K562 (cell line): ENCODE measurements around the gene ZNF441. TPM values are rescaled to one million over a fixed set of nuclear protein-coding genes. Genes with fewer than 3 reads are reported as not detected.

Experiments
- CXXC5 ChIP-seq: fragments of 250-450 bp; sonication (Bioruptor Pico); IDR thresholded peaks from 2 replicates; pipeline ENCODE4 v1.8.0; 2022; ENCODE audit warnings: inconsistent platforms, mild to moderate bottlenecking, moderate library complexity
- FOS ChIP-seq: IDR thresholded peaks from 3 replicates; pipeline ENCODE4 v1.6.1; 2011; ENCODE audit not compliant: insufficient read length; ENCODE audit errors: extremely low read depth
- FOXK1 ChIP-seq: sonication (generic); formaldehyde crosslinking; IDR thresholded peaks from 2 replicates; pipeline ENCODE4 v1.8.0; 2022; ENCODE audit warnings: missing genetic modification reagents, mild to moderate bottlenecking, borderline replicate concordance
- HDAC1 ChIP-seq, 2 experiments: fragments of 450-650 bp; IDR thresholded peaks; 2 replicates each; pipeline ENCODE4 v1.6.1; 2016 to 2017; ENCODE audit warnings: inconsistent platforms in 1 of 2, mild to moderate bottlenecking in 1 of 2, moderate library complexity in 1 of 2
- HLTF ChIP-seq: fragments of 450-650 bp; IDR thresholded peaks from 2 replicates; pipeline ENCODE4 v1.6.1; 2016
- KHSRP ChIP-seq: fragments of 450-650 bp; IDR thresholded peaks from 2 replicates; pipeline ENCODE4 v1.6.1; 2017
- MAZ ChIP-seq, 2 experiments: fragments of 450-650 bp in 1 of 2; sonication (generic) in 1 of 2; formaldehyde crosslinking; IDR thresholded peaks in 1 of 2; conservative IDR thresholded peaks in 1 of 2; 2 replicates each; pipeline versions ENCODE4 v1.4.0 to v1.5.0; 2020; ENCODE audit warnings: mild to moderate bottlenecking in 1 of 2, missing genetic modification reagents in 1 of 2
- MITF ChIP-seq: IDR thresholded peaks from 2 replicates; pipeline ENCODE4 v1.6.1; 2014; ENCODE audit warnings: antibody characterized with exemption
- NCOA2 ChIP-seq, 2 experiments: fragments of 450-650 bp; IDR thresholded peaks; 2 replicates each; pipeline ENCODE4 v1.6.1; 2018; ENCODE audit warnings: mild to moderate bottlenecking in 2 of 2, moderate library complexity in 1 of 2; ENCODE audit not compliant: partially characterized antibody in 2 of 2
- NONO ChIP-seq, 2 experiments: fragments of 200-400 bp in 1 of 2; fragments of 450-650 bp in 1 of 2; formaldehyde crosslinking in 1 of 2; IDR thresholded peaks; 2 replicates each; pipeline ENCODE4 v1.6.1; 2017; ENCODE audit warnings: low read depth in 2 of 2, mild to moderate bottlenecking in 2 of 2, moderate library complexity in 2 of 2, low read length in 1 of 2
- RBM39 ChIP-seq: fragments of 200-400 bp; formaldehyde crosslinking; optimal IDR thresholded peaks from 2 replicates; pipeline ENCODE3; 2018; ENCODE audit warnings: low read depth, low read length
- RHOXF2B ChIP-seq: fragments of 250-450 bp; sonication (Bioruptor Pico); conservative IDR thresholded peaks from 2 replicates; pipeline ENCODE4 v1.5.1; 2021
- SMAD4 ChIP-seq: fragments of 250-450 bp; sonication (Bioruptor Pico); conservative IDR thresholded peaks from 2 replicates; pipeline ENCODE4 v1.8.0; 2021; ENCODE audit warnings: inconsistent platforms, mild to moderate bottlenecking, moderate library complexity
- SMARCA5 ChIP-seq: fragments of 450-650 bp; IDR thresholded peaks from 2 replicates; pipeline ENCODE4 v1.6.1; 2016
- SRSF7 ChIP-seq: fragments of 200-400 bp; formaldehyde crosslinking; optimal IDR thresholded peaks from 2 replicates; pipeline ENCODE3; 2017; ENCODE audit warnings: mild to moderate bottlenecking, low read depth, low read length
- TAL1 ChIP-seq: fragments of 450-650 bp; IDR thresholded peaks from 2 replicates; pipeline ENCODE4 v1.6.1; 2016; ENCODE audit warnings: mild to moderate bottlenecking
- YBX1 ChIP-seq: fragments of 450-650 bp; IDR thresholded peaks from 2 replicates; pipeline ENCODE4 v1.7.1; 2016; ENCODE audit warnings: mild to moderate bottlenecking
- ZNF316 ChIP-seq: fragments of 450-650 bp; IDR thresholded peaks from 2 replicates; pipeline ENCODE4 v1.6.1; 2016
- ZNF431 ChIP-seq: sonication (generic); formaldehyde crosslinking; IDR thresholded peaks from 2 replicates; pipeline ENCODE4 v1.8.0; 2022; ENCODE audit warnings: mild to moderate bottlenecking, missing genetic modification reagents
- ZNF57 ChIP-seq: fragments of 450-650 bp; formaldehyde crosslinking; IDR thresholded peaks from 2 replicates; pipeline ENCODE4 v1.4.0; 2020; ENCODE audit warnings: mild to moderate bottlenecking, moderate library complexity
- polyA plus RNA-seq, 8 experiments: library from polyadenylated mRNA; depleted of rRNA in 4 of 8; stranded (reverse) in 5 of 8; unstranded in 3 of 8; fragments of >200 nt; fragmentation: Nextera tagmentation in 2 of 8; fragmentation: Illumina TruSeq in 1 of 8; extraction: Ambion mirVana in 2 of 8; extraction: Trizol in 1 of 8; gene quantifications; 2 replicates each; pipeline versions ENCODE4 v1.2.1 to v1.2.3, GENCODE V29; 2011 to 2014; ENCODE audit warnings: inconsistent platforms in 1 of 8, missing spikeins in 1 of 8
- total RNA-seq, 7 experiments: library from RNA; depleted of rRNA in 6 of 7; stranded (reverse); fragments of >200 nt in 6 of 7; fragmentation: Illumina TruSeq in 2 of 7; extraction: Trizol in 2 of 7; gene quantifications; 2 replicates each; pipeline versions ENCODE4 v1.2.1 to v1.2.3, GENCODE V29; 2011 to 2021; ENCODE audit warnings: low replicate concordance in 1 of 7
- TF ChIP-seq, protein P1 (sequence below): fragments of 250-450 bp; sonication (Bioruptor Pico); IDR thresholded peaks from 2 replicates; pipeline ENCODE4 v1.8.0; 2022; ENCODE audit warnings: moderate library complexity, mild to moderate bottlenecking, inconsistent platforms
- TF ChIP-seq, protein P2 (sequence below): sonication (generic); formaldehyde crosslinking; IDR thresholded peaks from 2 replicates; pipeline ENCODE4 v1.8.0; 2022; ENCODE audit warnings: mild to moderate bottlenecking, missing genetic modification reagents
- TF ChIP-seq, protein P3 (sequence below): sonication (generic); formaldehyde crosslinking; IDR thresholded peaks from 2 replicates; pipeline ENCODE4 v1.8.1; 2023; ENCODE audit warnings: mild to moderate bottlenecking, missing genetic modification reagents, moderate library complexity

Gene ZNF441
- total and polyA plus RNA-seq, 9 of the 15 experiments (the other 6 are each of a cell fraction or from before 2014, with no cell fraction given): 1.9 to 14.0 (median 7.8) TPM

DNA sequence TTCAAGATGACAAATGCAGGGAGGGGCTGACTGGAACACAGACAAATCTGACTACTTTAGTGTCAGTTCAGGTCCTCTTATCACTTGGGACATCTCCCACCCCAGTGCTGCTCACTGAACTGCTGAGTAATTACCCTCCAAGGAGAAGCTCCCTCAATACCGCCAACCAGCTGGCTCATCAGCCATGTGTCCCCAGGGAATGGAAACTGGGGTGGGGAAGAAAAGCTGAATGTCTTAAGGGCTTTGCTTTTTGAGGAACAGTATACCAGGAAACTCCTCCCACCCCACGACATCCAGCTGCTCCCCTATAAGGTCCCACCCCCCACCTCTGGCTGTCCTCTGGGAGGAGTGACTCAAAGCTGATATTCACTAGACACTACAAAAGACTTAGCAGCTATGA is 30.1 kb upstream of the ZNF441 start (continued):
- no peak for TF ChIP-seq SRSF7
- no peak for TF ChIP-seq HLTF
- TF ChIP-seq, protein P1, sequence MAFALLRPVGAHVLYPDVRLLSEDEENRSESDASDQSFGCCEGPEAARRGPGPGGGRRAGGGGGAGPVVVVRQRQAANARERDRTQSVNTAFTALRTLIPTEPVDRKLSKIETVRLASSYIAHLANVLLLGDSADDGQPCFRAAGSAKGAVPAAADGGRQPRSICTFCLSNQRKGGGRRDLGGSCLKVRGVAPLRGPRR: no peak
- TF ChIP-seq FOXK1 (CRISPR knock-in tag): no peak
- no peak for TF ChIP-seq FOS
- no peak for TF ChIP-seq YBX1
- TF ChIP-seq, protein P2, sequence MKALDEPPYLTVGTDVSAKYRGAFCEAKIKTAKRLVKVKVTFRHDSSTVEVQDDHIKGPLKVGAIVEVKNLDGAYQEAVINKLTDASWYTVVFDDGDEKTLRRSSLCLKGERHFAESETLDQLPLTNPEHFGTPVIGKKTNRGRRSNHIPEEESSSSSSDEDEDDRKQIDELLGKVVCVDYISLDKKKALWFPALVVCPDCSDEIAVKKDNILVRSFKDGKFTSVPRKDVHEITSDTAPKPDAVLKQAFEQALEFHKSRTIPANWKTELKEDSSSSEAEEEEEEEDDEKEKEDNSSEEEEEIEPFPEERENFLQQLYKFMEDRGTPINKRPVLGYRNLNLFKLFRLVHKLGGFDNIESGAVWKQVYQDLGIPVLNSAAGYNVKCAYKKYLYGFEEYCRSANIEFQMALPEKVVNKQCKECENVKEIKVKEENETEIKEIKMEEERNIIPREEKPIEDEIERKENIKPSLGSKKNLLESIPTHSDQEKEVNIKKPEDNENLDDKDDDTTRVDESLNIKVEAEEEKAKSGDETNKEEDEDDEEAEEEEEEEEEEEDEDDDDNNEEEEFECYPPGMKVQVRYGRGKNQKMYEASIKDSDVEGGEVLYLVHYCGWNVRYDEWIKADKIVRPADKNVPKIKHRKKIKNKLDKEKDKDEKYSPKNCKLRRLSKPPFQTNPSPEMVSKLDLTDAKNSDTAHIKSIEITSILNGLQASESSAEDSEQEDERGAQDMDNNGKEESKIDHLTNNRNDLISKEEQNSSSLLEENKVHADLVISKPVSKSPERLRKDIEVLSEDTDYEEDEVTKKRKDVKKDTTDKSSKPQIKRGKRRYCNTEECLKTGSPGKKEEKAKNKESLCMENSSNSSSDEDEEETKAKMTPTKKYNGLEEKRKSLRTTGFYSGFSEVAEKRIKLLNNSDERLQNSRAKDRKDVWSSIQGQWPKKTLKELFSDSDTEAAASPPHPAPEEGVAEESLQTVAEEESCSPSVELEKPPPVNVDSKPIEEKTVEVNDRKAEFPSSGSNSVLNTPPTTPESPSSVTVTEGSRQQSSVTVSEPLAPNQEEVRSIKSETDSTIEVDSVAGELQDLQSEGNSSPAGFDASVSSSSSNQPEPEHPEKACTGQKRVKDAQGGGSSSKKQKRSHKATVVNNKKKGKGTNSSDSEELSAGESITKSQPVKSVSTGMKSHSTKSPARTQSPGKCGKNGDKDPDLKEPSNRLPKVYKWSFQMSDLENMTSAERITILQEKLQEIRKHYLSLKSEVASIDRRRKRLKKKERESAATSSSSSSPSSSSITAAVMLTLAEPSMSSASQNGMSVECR: 0 out of 2 replicates have a peak, but pooled peaks have one; percentile 30
- TF ChIP-seq ZNF316: peak; percentile 81
- no peak for TF ChIP-seq KHSRP
- no peak for TF ChIP-seq ZNF57
- TF ChIP-seq NCOA2 (IDR thresholded peaks at IDR 0.05; ENCODE audit: partially characterized antibody in 2 of 2): no peak
- TF ChIP-seq MAZ (CRISPR knock-in tag; conservative IDR thresholded peaks at IDR 0.05 in 1 of 2, IDR thresholded peaks at IDR 0.05 in 1 of 2): peak; percentile 52 to 53; a peak in 3 of 4 replicates
- no peak for TF ChIP-seq MITF
- no peak for TF ChIP-seq RHOXF2B
- TF ChIP-seq CXXC5 (CRISPR knock-in tag): no peak; the same call in 1 of the 2 replicates
- peak; percentile 43; the same call in 1 of the 2 replicates for TF ChIP-seq SMAD4 (CRISPR knock-in tag)
- TF ChIP-seq NONO (IDR thresholded peaks at IDR 0.05; ENCODE audit: low read depth in 2 of 2, low read length in 1 of 2): no peak
- peak in 1 of 2 experiments; percentile 77; a peak in 2 of 4 replicates for TF ChIP-seq HDAC1 (IDR thresholded peaks at IDR 0.05)
- TF ChIP-seq, protein P3, sequence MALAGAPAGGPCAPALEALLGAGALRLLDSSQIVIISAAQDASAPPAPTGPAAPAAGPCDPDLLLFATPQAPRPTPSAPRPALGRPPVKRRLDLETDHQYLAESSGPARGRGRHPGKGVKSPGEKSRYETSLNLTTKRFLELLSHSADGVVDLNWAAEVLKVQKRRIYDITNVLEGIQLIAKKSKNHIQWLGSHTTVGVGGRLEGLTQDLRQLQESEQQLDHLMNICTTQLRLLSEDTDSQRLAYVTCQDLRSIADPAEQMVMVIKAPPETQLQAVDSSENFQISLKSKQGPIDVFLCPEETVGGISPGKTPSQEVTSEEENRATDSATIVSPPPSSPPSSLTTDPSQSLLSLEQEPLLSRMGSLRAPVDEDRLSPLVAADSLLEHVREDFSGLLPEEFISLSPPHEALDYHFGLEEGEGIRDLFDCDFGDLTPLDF: no peak
- no peak for TF ChIP-seq TAL1
- TF ChIP-seq SMARCA5: no peak
- no peak for TF ChIP-seq ZNF431
- no peak for TF ChIP-seq RBM39
